HFFc6 (cell line): ENCODE measurements around the gene CCNI. TPM values are rescaled to one million over a fixed set of nuclear protein-coding genes. Genes with fewer than 3 reads are reported as not detected.

Source experiments
- DNase-seq: peaks from one replicate; pipeline ENCODE4 v3.0.0-alpha.2; 2018
- H3K27ac Mint-ChIP-seq: 2 replicates; pipeline ENCODE4 v1.8.0; 2020; ENCODE audit warnings: mild to moderate bottlenecking, mixed read lengths
- H3K27me3 Mint-ChIP-seq: 2 replicates; pipeline ENCODE4 v1.8.0; 2021; ENCODE audit warnings: mild to moderate bottlenecking, moderate library complexity, mixed read lengths; ENCODE audit not compliant: insufficient read depth
- H3K36me3 Mint-ChIP-seq: 2 replicates; pipeline ENCODE4 v1.8.0; 2021; ENCODE audit warnings: low read depth, mixed read lengths
- H3K4me1 Mint-ChIP-seq: 2 replicates; pipeline ENCODE4 v1.8.0; 2020; ENCODE audit warnings: low read depth, mixed read lengths
- H3K4me3 Mint-ChIP-seq: 2 replicates; pipeline ENCODE4 v1.8.0; 2020; ENCODE audit warnings: mild to moderate bottlenecking, moderate library complexity, mixed read lengths
- H3K9me3 Mint-ChIP-seq: 2 replicates; pipeline ENCODE4 v1.8.0; 2020; ENCODE audit warnings: mild to moderate bottlenecking, mixed read lengths
- CTCF ChIP-seq: fragments of 200-600 bp; sonication (generic); IDR thresholded peaks from 2 replicates; pipeline ENCODE4 v1.5.0; 2021; ENCODE audit warnings: antibody characterized with exemption, mild to moderate bottlenecking
- total RNA-seq, 6 experiments: library from RNA; stranded (reverse); fragmentation: NEBNext Ultra II Directional; extraction: Animal tissue kit (Norgen Biotek cat#: 25700); gene quantifications; 2 replicates in 1 of 6; 3 replicates in 5 of 6; pipeline ENCODE4 v1.2.3, GENCODE V29; 2021

CCNI gene
- total RNA-seq, 6 experiments from 2014 or later, result 132 to 210 (median 179) TPM

GRCh38 chr4:77104388-77104787 is 28.6 kb upstream of the CCNI start:
- peaks cover 5% of the 10 kb centered on the region; the same call in 1 of the 2 replicates for H3K4me1 Mint-ChIP-seq
- DNase-seq, result no peak
- H3K36me3 Mint-ChIP-seq, result no peaks in the 10 kb centered on the region
- H3K27me3 Mint-ChIP-seq, result peaks cover 10% of the 10 kb centered on the region
- H3K27ac Mint-ChIP-seq, result no peak overlapping the region
- no peaks in the 10 kb centered on the region for H3K9me3 Mint-ChIP-seq
- no peak for TF ChIP-seq CTCF
- H3K4me3 Mint-ChIP-seq, result no peak overlapping the region

- Mint-ChIP-seq H3K4me1 (peaks cover 14% of the 10 kb centered on the region), H3K27ac (no peak overlapping the region), H3K4me3 (no peak overlapping the region), H3K36me3 (no peaks in the 10 kb centered on the region), H3K27me3 (peaks cover 5% of the 10 kb centered on the region), H3K9me3 (no peaks in the 10 kb centered on the region)
- DNase-seq, result no peak
- TF ChIP-seq CTCF, result no peak
Measured at GRCh38 chr4:77100234-77100633, 24.4 kb upstream of the CCNI start.

- Mint-ChIP-seq H3K27ac (no peak overlapping the region), H3K36me3 (no peaks in the 10 kb centered on the region), H3K4me1 (peaks cover 26% of the 10 kb centered on the region), H3K27me3 (peaks cover 5% of the 10 kb centered on the region), H3K4me3 (no peak overlapping the region), H3K9me3 (no peaks in the 10 kb centered on the region)
- no peak for TF ChIP-seq CTCF
- no peak for DNase-seq
Measured at GRCh38 chr4:77097611-77098010, 21.8 kb upstream of the CCNI start.

GRCh38 chr4:77095101-77095821 is 19.5 kb upstream of the CCNI start:
- Mint-ChIP-seq H3K4me1 (peaks cover 29% of the 10 kb centered on the region), H3K27me3 (peaks cover 2% of the 10 kb centered on the region; the same call in 1 of the 2 replicates), H3K27ac (no peak overlapping the region; the same call in 1 of the 2 replicates), H3K36me3 (no peaks in the 10 kb centered on the region), H3K9me3 (no peaks in the 10 kb centered on the region), H3K4me3 (peak overlapping the region; percentile 6; the same call in 1 of the 2 replicates)
- DNase-seq, result peak; percentile 56
- peak; percentile 92 for TF ChIP-seq CTCF

GRCh38 chr4:77094496-77094895 is 18.7 kb upstream of the CCNI start:
- no peak for TF ChIP-seq CTCF
- H3K27ac Mint-ChIP-seq, result no peak overlapping the region
- H3K9me3 Mint-ChIP-seq, result no peaks in the 10 kb centered on the region
- no peaks in the 10 kb centered on the region; the same call in 1 of the 2 replicates for H3K36me3 Mint-ChIP-seq
- peaks cover 29% of the 10 kb centered on the region for H3K4me1 Mint-ChIP-seq
- no peak overlapping the region for H3K4me3 Mint-ChIP-seq
- DNase-seq, result no peak
- peaks cover 2% of the 10 kb centered on the region; the same call in 1 of the 2 replicates for H3K27me3 Mint-ChIP-seq
